ENCODE measurements around the gene MIER2.

The MIER2 gene

DNA sequence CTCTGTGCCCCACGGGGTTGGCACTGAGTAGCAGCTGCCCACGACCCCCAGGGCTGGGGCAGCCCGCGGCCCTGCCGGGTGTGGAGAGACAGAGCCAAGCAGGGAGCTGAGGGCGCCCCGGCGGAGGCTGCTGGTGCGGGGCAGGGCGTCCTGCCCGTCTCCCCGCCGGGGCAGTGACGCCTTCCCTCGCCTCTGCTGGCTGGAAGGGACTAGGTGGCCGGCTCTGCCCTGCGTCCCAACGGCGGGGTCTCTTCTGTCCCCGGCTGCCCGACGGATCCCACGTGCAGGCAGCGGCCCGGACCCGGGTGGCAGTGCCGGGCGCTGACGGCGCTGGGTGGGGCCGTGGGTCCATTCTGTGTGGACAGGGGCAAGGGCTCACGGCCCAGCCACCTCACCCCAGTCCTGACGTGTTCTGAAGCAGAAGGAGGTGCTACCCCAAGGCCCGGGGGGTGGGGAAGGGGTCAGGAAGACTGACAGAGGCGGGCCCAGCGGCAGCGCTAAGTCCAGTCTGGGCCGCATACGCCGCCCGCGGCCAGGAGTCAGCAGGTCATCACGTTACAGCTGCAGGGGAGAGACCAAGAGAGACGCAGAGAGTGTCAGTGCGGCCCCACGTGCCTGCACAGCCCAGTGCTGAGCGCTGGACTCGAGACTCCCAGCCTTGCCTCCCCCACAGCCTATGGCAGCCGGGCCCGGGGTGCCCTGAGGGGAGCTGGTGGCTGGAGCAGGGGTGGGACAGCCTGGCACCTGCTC, 38.3 kb downstream of the MIER2 start:
- DNase-seq: no peak

DNA sequence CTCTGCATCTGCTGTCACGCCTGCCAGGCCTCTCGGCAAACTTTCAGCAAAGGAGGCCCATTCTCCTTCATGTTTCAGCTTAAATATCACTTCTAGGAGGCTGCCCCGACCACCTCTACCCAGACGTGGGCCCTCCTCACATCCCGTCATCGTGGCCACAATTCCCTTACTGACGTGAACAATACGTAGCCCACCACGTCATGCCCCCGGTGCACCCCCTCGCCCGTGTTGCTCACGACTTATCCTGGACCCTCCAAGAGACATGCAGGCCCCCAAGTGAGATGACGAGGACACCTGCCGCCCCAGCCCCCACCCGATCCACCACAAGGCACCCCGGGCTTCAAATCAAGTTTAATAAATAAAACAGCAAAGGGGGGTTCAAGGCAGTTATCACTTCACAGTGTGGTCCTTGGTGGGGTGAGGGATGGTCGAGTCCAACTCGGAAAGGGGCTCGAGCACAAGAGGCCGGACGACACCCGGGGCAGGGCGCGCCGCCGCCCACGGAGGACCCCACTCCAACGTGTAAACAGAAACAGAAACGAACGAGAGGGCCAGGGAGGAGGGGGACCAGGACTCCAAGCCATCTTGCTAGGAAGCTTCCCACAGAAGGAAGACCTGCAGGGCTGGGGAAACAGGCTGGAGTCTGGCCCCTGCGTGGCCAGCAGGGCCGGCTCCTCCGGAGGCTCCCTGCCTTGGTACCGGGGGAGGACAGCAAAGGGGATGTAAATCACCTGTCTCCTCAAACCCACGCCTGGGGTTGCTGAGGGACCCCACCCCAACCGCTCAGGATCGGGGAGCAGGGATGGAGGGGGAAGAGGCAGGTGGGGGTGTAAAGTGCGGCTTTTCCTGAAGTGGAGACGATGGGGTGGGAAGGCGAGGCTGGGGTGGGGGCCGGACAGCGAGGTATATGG, 39.1 kb downstream of the MIER2 start:
- no peak for DNase-seq

DNA sequence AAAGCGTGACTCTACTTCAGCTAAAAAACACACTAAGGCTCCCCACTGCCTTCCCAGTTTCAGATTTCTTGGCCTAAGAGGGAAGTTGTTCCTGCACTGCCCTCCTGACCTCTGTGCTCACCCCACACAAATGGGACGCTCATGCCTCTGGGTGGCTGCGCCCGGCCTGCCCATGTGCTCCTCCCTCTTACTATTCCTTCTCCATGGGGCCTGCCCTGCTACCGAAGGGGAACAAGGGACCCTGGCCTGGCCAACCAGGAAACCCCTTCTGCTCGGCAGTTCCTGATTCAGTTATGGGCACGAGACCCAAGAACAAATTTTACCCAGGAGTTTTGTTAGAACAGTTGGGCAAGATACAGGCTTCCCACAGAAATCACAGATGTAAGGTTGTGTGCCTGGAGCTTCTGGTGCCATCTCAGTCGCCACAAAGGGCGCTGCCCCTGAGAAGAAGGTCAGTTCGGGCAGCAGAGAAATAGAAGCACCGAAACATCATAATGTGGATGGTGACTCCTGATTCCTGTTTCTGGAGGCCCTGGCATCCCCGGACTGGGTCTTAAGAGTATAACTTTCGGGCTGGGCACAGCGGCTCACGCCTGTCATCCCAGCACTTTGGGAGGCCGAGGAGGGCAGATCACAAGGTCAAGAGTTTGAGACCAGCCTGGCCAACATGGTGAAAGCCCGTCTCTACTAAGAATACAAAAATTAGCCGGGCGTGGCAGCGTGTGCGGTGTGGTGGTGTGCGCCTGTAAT, 47.9 kb downstream of the MIER2 start:
- DNase-seq: no peak

DNA sequence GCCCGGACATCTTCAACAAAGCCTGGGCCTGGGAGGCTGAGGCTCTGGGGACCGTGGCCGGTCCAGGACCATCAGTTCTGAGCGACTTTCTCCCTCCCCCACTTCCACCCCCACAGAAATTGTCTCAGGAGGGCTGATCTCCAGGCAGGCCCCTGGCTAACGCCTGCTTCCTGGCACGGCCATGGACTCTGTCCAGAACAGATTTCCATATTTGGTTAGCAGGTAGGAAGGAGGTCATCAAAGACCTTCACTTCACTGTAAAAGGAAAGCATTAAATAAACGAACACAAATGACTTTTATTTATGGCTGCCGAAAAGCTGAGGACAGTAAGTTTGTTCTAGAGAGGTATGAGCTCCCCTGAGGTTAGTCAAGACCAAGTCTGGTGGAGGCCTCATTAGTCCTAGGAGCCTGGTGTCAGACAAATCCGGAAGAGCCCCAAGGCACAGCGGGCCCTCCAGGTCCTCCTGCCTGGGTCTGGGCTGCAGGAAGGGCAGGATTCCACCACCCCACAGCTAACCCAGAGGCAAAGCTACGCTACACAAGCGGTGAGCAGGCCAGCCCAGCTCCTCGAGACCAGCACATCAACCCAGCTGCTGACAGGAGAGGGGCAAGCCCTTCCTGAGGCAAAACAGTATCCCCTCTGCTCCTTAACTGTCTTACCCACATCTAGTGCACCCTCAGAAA, 48.8 kb downstream of the MIER2 start:
- DNase-seq: no peak

DNA sequence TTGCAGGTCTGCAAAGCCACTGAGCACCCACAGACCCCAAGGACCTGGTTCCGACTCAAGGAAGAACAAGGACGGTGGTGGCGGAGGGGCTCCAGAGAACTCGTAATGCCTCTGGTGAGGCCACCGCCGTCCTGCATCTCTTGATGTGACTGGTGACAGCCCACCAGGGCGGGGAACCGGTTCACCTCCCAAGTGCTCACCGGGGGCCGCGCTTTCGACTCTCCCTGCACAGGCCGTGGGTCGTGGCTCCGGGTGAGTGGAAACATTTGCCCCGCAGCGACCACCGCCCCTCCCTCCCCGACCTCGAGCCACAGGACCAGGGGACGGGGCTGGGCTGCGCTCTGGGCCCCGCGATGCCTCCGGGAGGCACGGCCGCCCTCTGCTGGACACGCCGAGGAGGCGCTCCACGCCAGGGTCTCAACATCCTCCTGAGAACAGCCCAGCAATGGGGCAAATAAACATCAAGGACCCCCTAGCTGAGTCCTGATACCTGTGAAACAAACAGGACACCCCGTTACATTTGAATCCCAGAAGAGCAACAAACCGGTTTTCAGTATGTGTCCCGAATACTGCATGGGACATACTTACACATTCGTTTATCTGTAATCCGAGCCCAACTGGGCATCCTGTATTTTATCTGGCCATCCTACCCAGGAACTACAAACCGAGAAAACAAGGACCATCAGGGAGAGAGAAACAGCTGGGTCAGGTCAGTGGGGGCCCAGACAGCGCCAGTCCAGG, 49.5 kb downstream of the MIER2 start:
- DNase-seq: no peak

DNA sequence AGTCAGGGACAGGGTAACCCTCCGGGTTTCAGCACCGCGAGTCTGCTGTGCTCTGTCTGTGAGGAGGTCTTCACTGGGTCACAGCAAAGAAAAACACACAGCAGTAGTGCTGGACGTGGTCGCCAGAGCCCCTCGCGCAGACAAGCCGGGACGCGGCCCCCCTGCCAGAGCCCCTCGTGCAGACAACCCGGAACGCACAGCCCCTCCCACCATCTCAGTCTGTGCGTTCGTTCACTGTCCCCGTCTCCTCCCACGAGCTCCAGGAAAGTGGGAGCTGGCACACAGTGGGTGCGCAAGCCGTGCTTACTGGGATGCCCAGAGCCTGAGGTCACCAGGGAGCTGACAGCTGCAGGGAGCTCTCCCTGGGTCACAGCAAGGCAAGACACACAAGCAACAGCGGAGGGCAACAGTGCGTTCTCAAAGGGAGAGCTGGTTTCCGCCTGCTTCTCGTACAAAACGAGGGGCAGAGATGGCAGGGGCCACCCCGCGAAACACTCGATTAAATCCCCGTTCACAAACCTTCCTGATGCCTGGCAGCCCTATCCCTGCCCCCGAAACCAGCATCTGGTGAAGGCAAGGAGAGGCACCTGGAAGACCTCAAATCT, 50.2 kb downstream of the MIER2 start:
- DNase-seq: no peak

DNA sequence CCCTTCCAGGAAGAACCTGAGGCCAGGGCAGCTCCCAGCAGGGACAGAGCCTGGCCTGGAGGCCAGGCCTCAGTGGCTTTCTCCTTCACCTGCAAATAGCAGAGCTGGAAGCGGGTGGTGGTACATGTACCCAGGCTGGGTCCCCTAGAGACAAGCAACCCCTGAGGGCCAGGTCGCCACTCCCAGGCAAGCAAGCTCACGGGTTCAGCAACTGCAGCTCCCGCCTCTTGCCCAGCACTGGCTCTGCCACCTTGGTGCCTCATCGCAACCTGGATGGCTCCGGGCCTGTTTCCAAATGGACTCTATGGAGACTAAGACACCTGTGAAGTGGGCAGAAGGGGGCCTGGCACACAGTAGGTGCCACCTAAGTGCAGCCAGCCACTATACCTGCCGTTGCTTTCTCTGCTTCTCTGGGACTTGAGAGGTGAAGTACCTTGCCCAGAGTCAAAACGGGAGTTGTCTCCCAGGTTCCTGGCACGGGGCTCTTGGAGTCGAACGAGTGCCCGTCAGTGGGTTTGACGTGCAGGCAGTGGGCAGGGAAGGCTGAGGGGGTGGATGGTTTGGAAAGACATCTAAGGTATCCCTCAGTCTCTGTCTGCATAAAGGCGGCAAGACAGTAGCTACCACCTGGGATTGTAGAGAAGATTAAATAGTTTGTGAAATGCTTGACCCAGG, 51.0 kb downstream of the MIER2 start:
- DNase-seq: no peak

DNA sequence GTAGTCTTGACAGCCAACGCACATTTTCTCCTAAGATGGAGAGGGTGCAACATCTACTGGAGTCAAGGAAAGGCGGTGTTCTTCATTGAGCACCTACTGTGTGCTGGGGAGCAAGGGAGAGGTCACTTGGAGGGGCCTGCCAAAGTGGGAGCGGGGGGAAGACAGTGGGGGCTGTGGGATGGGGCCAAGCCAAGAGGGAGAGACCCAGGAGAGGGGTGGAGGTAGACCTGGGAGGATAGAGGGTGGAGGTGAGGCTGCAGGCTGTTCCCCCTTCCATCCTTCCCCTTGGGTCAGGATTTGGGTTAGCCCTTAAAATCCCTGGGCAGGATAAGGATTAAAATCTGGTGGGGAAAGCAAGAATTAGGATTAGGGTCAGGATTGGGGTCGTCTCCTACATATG, 51.6 kb downstream of the MIER2 start:
- no peak for DNase-seq

DNA sequence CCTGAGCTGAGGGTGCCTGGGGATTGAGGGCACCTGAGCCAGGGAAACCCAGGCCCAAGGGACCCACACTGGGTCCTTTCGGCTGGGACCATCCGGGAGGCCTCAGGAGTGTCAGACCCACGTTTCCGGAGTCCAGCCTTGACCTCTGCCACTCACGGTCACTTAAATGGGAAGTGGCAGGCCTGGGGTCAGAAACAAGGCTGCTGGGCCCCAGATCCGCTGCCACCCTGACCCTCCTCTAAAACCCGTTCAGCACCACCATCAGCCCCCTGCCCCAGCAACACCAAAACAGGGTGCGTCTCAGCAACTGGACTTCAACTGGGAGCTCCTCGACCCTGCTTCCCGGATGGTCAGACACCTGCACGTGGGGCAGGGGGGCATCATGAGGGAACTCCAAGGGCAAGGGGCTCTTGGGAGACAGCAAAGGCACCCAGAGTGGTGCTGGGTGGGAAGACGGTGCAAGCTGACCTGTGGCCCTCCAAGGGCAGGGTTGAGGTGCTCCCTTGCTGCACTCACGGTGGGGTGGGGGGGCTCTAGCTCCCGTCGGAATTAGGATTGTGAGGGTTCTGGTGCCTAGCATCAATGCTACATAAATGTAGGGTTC, 52.2 kb downstream of the MIER2 start:
- no peak for DNase-seq

DNA sequence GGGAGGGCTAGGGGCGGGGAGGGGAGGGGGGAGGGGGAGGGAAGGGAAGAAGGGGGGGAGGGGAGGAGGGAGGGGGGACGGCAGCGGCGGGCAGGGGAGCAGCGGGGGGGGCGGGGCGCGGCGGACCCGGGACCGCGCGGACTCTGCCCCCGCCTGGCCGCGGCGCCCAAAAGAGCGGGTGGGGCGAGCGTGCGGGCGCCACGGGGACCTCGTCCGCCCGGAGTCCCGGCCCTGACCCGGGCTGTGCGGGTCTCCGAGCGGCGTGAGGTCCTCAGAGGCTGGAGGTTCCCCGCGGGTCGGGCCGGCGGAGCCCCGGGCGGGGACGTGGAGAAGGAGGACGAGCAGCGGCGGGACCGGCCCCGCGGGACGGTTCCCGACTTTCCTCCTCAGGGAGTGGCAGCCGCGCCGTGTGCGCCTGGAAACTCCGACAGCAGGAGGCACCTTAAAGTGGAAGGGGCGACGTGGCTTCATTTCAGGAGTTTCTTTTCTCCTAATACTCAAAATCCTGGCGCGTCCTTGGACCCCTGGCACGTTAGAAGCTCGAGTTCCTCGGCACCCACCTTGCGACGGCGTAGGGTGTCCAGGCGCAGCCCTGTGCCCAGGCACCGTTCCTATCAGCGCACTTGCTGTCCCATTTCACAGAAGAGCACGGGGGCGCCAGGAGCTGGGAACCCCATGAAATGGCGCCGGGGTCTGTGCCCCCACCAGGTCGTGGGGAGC, 52.9 kb downstream of the MIER2 start:
- DNase-seq: no peak

DNA sequence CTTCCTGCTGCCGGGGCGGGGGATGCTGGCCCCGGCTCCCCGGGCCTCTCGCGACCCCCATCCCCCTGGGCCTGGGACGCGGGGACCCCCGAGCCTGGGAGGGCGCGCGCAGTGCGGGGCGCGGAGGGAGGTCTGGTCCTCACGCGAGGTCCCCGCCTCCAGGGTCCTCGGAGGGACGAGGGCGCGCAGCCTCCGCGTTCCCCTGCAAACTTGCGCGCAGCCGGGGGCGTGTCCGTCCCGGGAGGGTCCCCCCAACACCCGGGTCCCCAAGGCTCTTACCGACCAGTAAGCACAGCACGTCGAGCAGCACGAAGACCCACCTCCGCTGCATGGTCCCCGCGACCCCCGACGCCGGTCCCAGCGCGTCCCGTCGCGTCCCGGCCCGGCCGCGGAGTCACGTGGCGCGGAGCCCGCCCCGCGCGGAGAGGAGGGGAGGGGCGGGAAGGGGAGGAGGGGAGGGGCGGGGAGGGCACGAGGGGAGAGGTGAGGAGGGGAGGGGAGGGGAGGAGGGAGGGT, 53.5 kb downstream of the MIER2 start, which contains the start of gene PLPP2:
TSS of gene PLPP2 (minus strand) at position 398 of the 516 bp plus-strand sequence. CDS start at position 331, 67 bp downstream.
- DNase-seq: no peak

DNA sequence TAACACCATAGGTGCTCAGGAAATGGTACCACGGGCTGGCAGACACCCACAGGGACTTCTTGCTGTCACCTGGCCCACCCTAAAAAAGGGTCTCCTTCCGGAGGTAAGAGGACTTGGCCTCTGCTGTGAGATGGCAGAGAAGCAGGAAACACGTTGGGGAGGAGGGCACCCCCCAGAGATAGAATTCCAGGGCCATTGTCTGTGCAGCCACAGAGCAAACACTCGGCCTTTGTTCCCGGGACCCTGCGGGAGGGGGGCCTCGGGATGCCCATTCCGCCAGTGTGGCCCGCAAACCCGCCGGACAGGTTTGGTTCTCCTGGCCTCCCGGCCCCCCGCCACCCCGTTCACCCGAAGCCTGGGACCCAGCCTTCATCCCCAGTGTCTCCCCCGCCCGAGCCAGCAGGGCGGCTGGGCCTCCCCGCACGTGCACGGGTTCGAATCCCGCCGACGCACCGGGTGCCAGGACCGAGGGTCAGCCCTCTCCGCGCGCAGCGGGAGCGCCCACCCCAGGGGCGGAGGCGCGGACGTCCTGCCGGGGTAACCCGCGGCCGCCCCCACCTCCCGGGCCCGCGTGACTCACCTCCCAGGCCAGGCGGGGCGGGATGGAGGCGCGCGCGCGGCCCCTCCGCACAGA, 54.1 kb downstream of the MIER2 start:
- DNase-seq: peak; percentile 71

DNA sequence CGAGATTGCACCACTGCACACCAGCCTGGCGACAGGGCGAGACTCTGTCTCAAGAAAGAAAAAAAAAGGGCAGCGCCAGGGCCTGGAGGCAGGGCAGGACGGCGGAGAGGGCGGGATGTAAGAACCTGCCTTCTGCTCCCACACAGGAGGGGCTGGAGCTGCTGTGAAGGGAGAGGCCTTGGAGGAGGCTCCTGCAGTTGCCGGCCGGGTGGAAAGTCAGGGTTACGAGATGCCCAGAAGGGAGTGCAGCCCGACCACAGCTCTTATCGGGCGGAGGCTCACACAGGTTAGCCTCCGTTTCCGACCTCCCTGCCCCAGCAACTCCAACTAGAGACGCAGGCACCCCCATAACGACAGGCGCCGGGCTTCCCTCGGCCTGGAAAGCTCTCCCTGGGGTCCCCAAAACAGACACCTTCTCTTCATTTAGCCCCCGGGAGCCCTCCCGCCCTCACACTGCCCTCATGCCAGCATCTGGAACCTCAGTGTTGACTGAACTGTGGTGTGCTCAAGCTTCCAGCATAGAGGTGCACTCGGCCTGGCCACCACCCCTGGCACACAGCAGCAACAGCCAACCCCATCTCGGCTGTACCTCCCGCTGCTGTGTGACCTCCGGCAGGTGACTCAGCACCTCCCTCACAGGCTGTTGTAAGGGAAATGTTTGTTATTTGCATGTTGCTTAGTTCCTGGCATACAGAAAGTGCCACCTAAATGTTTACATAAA, 54.8 kb downstream of the MIER2 start:
- peak; percentile 62 for DNase-seq

DNA sequence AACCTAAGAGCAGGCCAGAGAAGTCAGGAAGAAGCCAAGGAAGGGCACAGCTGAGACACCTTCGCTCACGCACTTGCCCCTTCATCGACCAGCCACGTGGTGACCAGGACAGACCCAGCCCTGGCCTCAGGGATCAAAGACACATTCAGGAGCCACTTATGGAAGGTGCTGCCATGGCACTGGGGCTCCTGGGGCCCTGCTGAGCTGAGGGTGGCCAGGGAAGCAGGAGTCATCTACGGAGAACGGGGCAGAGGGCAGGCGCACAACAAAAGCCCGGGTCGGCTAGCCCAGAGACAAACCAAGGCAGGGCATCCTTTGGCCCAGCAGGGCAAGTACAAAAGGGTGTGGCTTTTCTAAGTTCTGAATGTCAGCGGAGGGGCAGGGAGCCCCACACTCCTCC, 55.7 kb downstream of the MIER2 start:
- DNase-seq: no peak

DNA sequence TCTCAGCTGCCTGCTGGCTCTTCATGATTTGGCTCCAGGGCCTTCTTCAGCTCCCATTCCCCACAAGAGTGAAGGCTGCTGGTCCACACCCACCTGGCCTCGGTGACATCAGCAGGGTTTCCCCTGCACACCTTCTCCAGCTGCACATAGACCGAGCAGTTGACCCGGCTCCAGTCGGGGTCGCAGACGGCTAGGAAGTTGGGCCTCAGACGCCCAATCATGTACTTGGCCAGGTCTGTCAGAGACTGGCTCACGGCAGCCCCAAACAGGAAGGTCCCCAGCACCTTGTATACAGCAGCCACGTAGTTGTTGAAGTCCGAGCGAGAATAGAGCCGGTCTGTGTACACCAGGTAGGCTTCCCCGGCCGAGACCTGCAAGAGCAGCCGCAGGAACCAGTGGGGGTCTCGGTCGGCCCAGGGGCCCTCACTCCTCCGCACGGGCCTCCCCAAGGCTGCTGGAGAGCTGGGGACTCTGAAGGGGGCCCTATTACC, 57.2 kb downstream of the MIER2 start:
- DNase-seq: no peak

DNA sequence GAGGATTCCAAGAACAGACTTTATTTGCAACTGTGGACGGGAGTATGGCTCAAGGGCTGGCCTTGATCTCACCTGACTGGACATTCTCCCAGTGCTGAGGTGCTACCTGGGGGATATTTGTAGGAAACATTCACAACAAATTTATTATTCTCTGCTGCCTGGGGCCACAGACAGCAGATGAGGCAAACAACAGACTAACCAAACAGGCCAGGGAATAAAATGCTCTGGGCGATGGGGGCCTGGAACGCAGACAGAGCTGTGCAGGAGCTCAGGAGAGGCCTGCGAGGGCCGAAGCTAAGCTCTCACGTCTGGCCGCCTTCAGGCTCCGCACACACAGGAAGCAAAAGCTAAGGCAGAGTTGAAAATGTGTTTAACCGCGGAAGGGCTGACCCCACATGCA, 61.2 kb downstream of the MIER2 start:
- no peak for DNase-seq

DNA sequence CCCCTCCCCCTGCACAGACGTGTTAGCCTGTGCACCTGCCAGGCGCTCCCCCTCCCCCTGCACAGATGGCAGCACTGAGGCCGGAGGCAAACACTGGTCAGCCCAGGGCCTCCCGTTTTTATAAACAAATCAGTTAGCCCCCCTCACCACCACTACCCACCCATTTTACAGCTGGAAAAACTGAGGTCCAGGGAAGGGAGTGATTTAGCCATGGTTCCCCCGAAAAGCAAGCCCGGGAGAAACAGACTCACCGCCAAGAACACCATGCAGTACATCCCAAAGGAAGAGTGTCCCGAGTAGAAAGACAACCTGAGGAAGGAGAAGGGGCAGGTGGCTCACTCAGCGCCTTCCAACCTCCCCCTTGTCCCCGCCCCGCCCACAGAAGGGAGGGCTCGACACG, 62.1 kb downstream of the MIER2 start:
- DNase-seq: no peak

DNA sequence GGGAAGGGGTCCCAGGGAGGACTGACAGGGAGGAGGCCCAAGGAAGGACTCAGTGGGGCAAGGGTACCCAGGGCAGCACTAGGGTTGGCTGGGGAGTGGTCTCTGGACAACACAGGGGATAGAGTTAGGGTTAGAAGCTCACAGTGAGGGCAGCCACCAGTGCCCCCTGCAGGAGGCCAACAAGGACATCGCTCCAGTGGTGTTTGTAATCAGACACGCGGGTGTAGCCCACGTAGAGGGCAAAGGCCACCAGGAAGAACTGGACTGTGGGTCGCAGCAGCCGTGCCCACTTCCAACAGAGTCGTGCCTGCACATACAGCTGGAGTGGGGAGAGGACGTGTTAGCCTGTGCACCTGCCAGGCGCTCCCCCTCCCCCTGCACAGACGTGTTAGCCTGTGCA, 62.6 kb downstream of the MIER2 start:
- DNase-seq: no peak

Data from NCI-H510A (cell line).